ENCODE data around the gene NPHS1. TPM values are rescaled to one million over a fixed set of nuclear protein-coding genes. Genes with fewer than 3 reads are reported as not detected.

The NPHS1 gene
- not detected for total RNA-seq (2013)
- polyA plus RNA-seq (not detected), polyA minus RNA-seq (not detected in 2 replicates), total RNA-seq (0.12 to 10.7 (median 1.7) reads per million in 11 experiments)

GRCh38 chr19:35852029-35852780 lies at the start of gene NPHS1:
TSS of gene NPHS1 (minus strand) at chr19:35852504. CDS start at chr19:35851837, 667 bp downstream.
- 94% methylated on average over 4 of the region's 9 CpGs for WGBS (ENCODE audit: insufficient coverage)
- Histone ChIP-seq H3K27ac (ENCODE audit: low read depth in 1 of 2, low read length in 2 of 2) (no peak within 1 kb of the TSS), H3K9ac (ENCODE audit: insufficient read depth, low read length, poor library complexity, severe bottlenecking) (no peak within 1 kb of the TSS), H3K4me3 (replicated peaks in 1 of 3; ENCODE audit: low read depth in 2 of 3, low read length in 3 of 3) (no peak within 1 kb of the TSS), H2AFZ (ENCODE audit: insufficient read depth, low read depth, low read length, poor library complexity, severe bottlenecking) (no peak within 1 kb of the TSS), H3K36me3 (replicated peaks in 1 of 2; ENCODE audit: control insufficient read depth in 1 of 2, insufficient read depth in 2 of 2, low read length in 2 of 2) (no peaks in the 10 kb centered on the region), H3K4me1 (ENCODE audit: control insufficient read depth in 1 of 2, insufficient read depth in 2 of 2, low read length in 2 of 2) (peaks cover 5 to 12% of the 10 kb centered on the region in 2 donors), H3K4me2 (replicated peaks; ENCODE audit: extremely low read depth, low read length, poor library complexity, severe bottlenecking) (no peak within 1 kb of the TSS), H3K9me3 (replicated peaks in 1 of 2; ENCODE audit: control insufficient read depth in 1 of 2, insufficient read depth in 1 of 2, low read length in 2 of 2) (peaks cover 0 to 6% of the 10 kb centered on the region in 2 donors), H3K79me2 (ENCODE audit: insufficient read depth, low read length) (no peaks in the 10 kb centered on the region), H3K27me3 (ENCODE audit: control insufficient read depth in 2 of 2, insufficient read depth in 2 of 2, low read length in 2 of 2) (peaks cover 17 to 52% of the 10 kb centered on the region in 2 donors), H4K20me1 (ENCODE audit: insufficient read depth, low read length) (no peaks in the 10 kb centered on the region)
- TF ChIP-seq CTCF (IDR thresholded peaks at IDR 0.05), result no peak
- H3K9me3 Mint-ChIP-seq, result peaks cover 0 to 15% (median 0%) of the 10 kb centered on the region in 7 donors
- no peaks in the 10 kb centered on the region for H3K36me3 Mint-ChIP-seq
- H3K4me3 Mint-ChIP-seq, result peak within 1 kb of the TSS in 1 of 2 donors; percentile 23
- peaks cover 4% of the 10 kb centered on the region for H3K4me1 Mint-ChIP-seq
- intact Hi-C loops (cut with micrococcal nuclease), result no loop called here
- DNase-seq, result no peak
- H3K27ac Mint-ChIP-seq, result peak within 1 kb of the TSS in 1 of 7 donors; percentile 1
- H3K27me3 Mint-ChIP-seq (ENCODE audit: low read depth in 3 of 3), result peaks cover 51 to 86% (median 52%) of the 10 kb centered on the region in 3 donors

GRCh38 chr19:35901055-35901644 lies 48.8 kb upstream of the NPHS1 start:
- peaks cover 35% of the 10 kb centered on the region for H4K20me1 ChIP-seq (ENCODE audit: insufficient read depth, low read length)
- peaks cover 40 to 43% of the 10 kb centered on the region in 2 donors for H3K36me3 Mint-ChIP-seq
- H2AFZ ChIP-seq (ENCODE audit: insufficient read depth, low read depth, low read length, poor library complexity, severe bottlenecking), result no peak overlapping the region
- H3K79me2 ChIP-seq (ENCODE audit: insufficient read depth, low read length), result peaks cover 95% of the 10 kb centered on the region
- H3K4me2 ChIP-seq (replicated peaks; ENCODE audit: extremely low read depth, low read length, poor library complexity, severe bottlenecking), result peak overlapping the region; percentile 100
- H3K9me3 ChIP-seq (replicated peaks in 1 of 2; ENCODE audit: control insufficient read depth in 1 of 2, insufficient read depth in 1 of 2, low read length in 2 of 2), result no peaks in the 10 kb centered on the region
- H3K9me3 Mint-ChIP-seq, result peaks cover 0 to 4% (median 0%) of the 10 kb centered on the region in 7 donors
- intact Hi-C loops (cut with micrococcal nuclease), result loop anchor here (2.0 to 10.0 kb wide), 5 partner anchors 30 to 456 kb away; partner anchors contain the start of genes FFAR2 (in 1 of the 2), IGFLR1 (in 1 of the 2), LIN37 (in 1 of the 2) and OVOL3 (in 1 of the 2)
- H3K4me3 Mint-ChIP-seq, result peak overlapping the region; percentile 97 to 98
- peak overlapping the region; percentile 96 to 100 (median 100) for H3K27ac Mint-ChIP-seq
- peak overlapping the region; percentile 80 to 99 (median 97) for H3K4me3 ChIP-seq (replicated peaks in 1 of 3; ENCODE audit: low read depth in 2 of 3, low read length in 3 of 3)
- no peak for DNase-seq
- peaks cover 69 to 80% of the 10 kb centered on the region in 2 donors for H3K4me1 ChIP-seq (ENCODE audit: control insufficient read depth in 1 of 2, insufficient read depth in 2 of 2, low read length in 2 of 2)
- peaks cover 0 to 10% (median 0%) of the 10 kb centered on the region in 3 donors for H3K27me3 Mint-ChIP-seq (ENCODE audit: low read depth in 3 of 3)
- no peaks in the 10 kb centered on the region for H3K27me3 ChIP-seq (ENCODE audit: control insufficient read depth in 2 of 2, insufficient read depth in 2 of 2, low read length in 2 of 2)
- peak overlapping the region; percentile 84 for H3K9ac ChIP-seq (ENCODE audit: insufficient read depth, low read length, poor library complexity, severe bottlenecking)
- TF ChIP-seq CTCF (IDR thresholded peaks at IDR 0.05), result no peak
- WGBS (ENCODE audit: insufficient coverage), result 89% methylated on average over 1 of the region's 2 CpGs
- peaks cover 25 to 26% of the 10 kb centered on the region in 2 donors for H3K36me3 ChIP-seq (replicated peaks in 1 of 2; ENCODE audit: control insufficient read depth in 1 of 2, insufficient read depth in 2 of 2, low read length in 2 of 2)
- H3K4me1 Mint-ChIP-seq, result peaks cover 59% of the 10 kb centered on the region
- peak overlapping the region; percentile 95 to 98 for H3K27ac ChIP-seq (ENCODE audit: low read depth in 1 of 2, low read length in 2 of 2)
